OCI-LY1 (cell line): Measurements from ENCODE around the gene VAV3.

Experiments used
- H2AFZ ChIP-seq: fragments of 200-600 bp; sonication (generic), shearing (Covaris generic); 2 replicates; pipeline ENCODE4 v1.6.0; 2014; ENCODE audit warnings: antibody characterized with exemption, mild to moderate bottlenecking, low read length
- H3F3A ChIP-seq: fragments of 200-600 bp; sonication (generic), shearing (Covaris generic); 2 replicates; pipeline ENCODE4 v1.6.0; 2014; ENCODE audit warnings: mild to moderate bottlenecking, antibody characterized with exemption, low read length, moderate library complexity; ENCODE audit not compliant: insufficient read depth
- H3K27ac ChIP-seq: fragments of 200-600 bp; sonication (generic); 2 replicates; pipeline ENCODE4 v1.5.1; 2014; ENCODE audit warnings: low read length, mixed run types, mild to moderate bottlenecking, low read depth; ENCODE audit not compliant: poor library complexity, severe bottlenecking
- H3K27me3 ChIP-seq: fragments of 200-600 bp; sonication (generic); 2 replicates; pipeline ENCODE4 v1.6.0; 2014; ENCODE audit warnings: antibody characterized with exemption, mild to moderate bottlenecking, low read length, moderate library complexity; ENCODE audit not compliant: insufficient read depth
- H3K36me3 ChIP-seq: fragments of 200-600 bp; sonication (generic); 2 replicates; pipeline ENCODE4 v1.6.1; 2014; ENCODE audit warnings: mild to moderate bottlenecking, antibody characterized with exemption, low read length, moderate library complexity, mixed read lengths; ENCODE audit not compliant: insufficient read depth
- H3K4me1 ChIP-seq: fragments of 200-600 bp; sonication (generic); 2 replicates; pipeline ENCODE4 v1.5.1; 2014; ENCODE audit warnings: mild to moderate bottlenecking, low read length, moderate library complexity; ENCODE audit not compliant: insufficient read depth, severe bottlenecking
- H3K4me2 ChIP-seq: fragments of 200-600 bp; sonication (generic), shearing (Covaris generic); 2 replicates; pipeline ENCODE4 v1.6.1; 2014; ENCODE audit warnings: low read length
- H3K4me3 ChIP-seq: fragments of 200-600 bp; sonication (generic); 2 replicates; pipeline ENCODE4 v1.5.1; 2014; ENCODE audit warnings: low read length, low read depth, mild to moderate bottlenecking, mixed read lengths; ENCODE audit not compliant: poor library complexity, severe bottlenecking
- H3K79me2 ChIP-seq: fragments of 200-600 bp; shearing (Covaris generic); 2 replicates; pipeline ENCODE4 v1.6.1; 2016; ENCODE audit warnings: mixed run types, low read length, mixed read lengths; ENCODE audit not compliant: insufficient read depth
- H3K9ac ChIP-seq: fragments of 200-600 bp; sonication (generic), shearing (Covaris generic); 2 replicates; pipeline ENCODE4 v1.6.1; 2014; ENCODE audit warnings: mild to moderate bottlenecking, low read length, mixed read lengths
- H3K9me2 ChIP-seq: fragments of 200-600 bp; sonication (generic), shearing (Covaris generic); 2 replicates; pipeline ENCODE4 v1.6.1; 2014; ENCODE audit warnings: low read depth, mild to moderate bottlenecking, low read length, mixed read lengths
- H3K9me3 ChIP-seq: fragments of 200-600 bp; shearing (Covaris generic); 2 replicates; pipeline ENCODE4 v1.6.1; 2014; ENCODE audit warnings: low read length, mixed read lengths
- H4K20me1 ChIP-seq: fragments of 200-600 bp; sonication (generic), shearing (Covaris generic); 2 replicates; pipeline ENCODE4 v1.6.0; 2016; ENCODE audit warnings: mild to moderate bottlenecking, low read length; ENCODE audit not compliant: insufficient read depth
- CTCF ChIP-seq: fragments of 200-600 bp; sonication (generic), shearing (Covaris generic); IDR thresholded peaks from 2 replicates; pipeline ENCODE4 v1.5.1; 2017; ENCODE audit warnings: mild to moderate bottlenecking, antibody characterized with exemption, low read length, moderate library complexity, mixed read lengths
- EZH2 ChIP-seq: fragments of 200-600 bp; sonication (generic), shearing (Covaris generic); IDR thresholded peaks from 2 replicates; pipeline ENCODE4 v1.8.0; 2017; ENCODE audit warnings: borderline replicate concordance, mixed run types, mild to moderate bottlenecking, antibody characterized with exemption, low read length, moderate library complexity, mixed read lengths

VAV3 gene

GRCh38 chr1:107625405-107626029, 339.5 kb downstream of the VAV3 start:
- no peaks in the 10 kb centered on the region for H3K79me2 ChIP-seq
- no peaks in the 10 kb centered on the region for H3F3A ChIP-seq
- TF ChIP-seq CTCF: no peak
- no peak overlapping the region for H3K9ac ChIP-seq
- no peaks in the 10 kb centered on the region for H3K9me3 ChIP-seq
- no peaks in the 10 kb centered on the region for H4K20me1 ChIP-seq
- no peaks in the 10 kb centered on the region for H3K36me3 ChIP-seq
- no peak overlapping the region for H3K4me3 ChIP-seq
- H3K27ac ChIP-seq: no peak overlapping the region
- H3K4me2 ChIP-seq: no peak overlapping the region
- H2AFZ ChIP-seq: no peak overlapping the region
- no peaks in the 10 kb centered on the region for H3K27me3 ChIP-seq
- H3K9me2 ChIP-seq: no peaks in the 10 kb centered on the region
- peaks cover 5% of the 10 kb centered on the region for H3K4me1 ChIP-seq

GRCh38 chr1:107623431-107623830, 341.5 kb downstream of the VAV3 start:
- Histone ChIP-seq H3K36me3 (no peaks in the 10 kb centered on the region), H3K4me2 (no peak overlapping the region), H3K4me3 (no peak overlapping the region), H3K27ac (no peak overlapping the region), H3K9ac (no peak overlapping the region), H3K9me3 (no peaks in the 10 kb centered on the region), H3K27me3 (no peaks in the 10 kb centered on the region), H2AFZ (no peak overlapping the region), H3F3A (no peaks in the 10 kb centered on the region), H4K20me1 (no peaks in the 10 kb centered on the region), H3K4me1 (peaks cover 5% of the 10 kb centered on the region), H3K79me2 (no peaks in the 10 kb centered on the region), H3K9me2 (no peaks in the 10 kb centered on the region)
- TF ChIP-seq EZH2 (no peak), CTCF (no peak)

GRCh38 chr1:107622966-107623365, 342.0 kb downstream of the VAV3 start:
- Histone ChIP-seq H3K4me3 (no peak overlapping the region), H3K36me3 (no peaks in the 10 kb centered on the region)

More at GRCh38 chr1:107622966-107623365, 342.0 kb downstream of the VAV3 start:
- Histone ChIP-seq H3K9ac (no peak overlapping the region), H3K9me3 (no peaks in the 10 kb centered on the region), H2AFZ (no peak overlapping the region), H3K79me2 (no peaks in the 10 kb centered on the region), H3F3A (no peaks in the 10 kb centered on the region), H3K4me1 (peaks cover 5% of the 10 kb centered on the region), H3K4me2 (no peak overlapping the region), H3K27ac (no peak overlapping the region), H4K20me1 (no peaks in the 10 kb centered on the region), H3K27me3 (no peaks in the 10 kb centered on the region), H3K9me2 (no peaks in the 10 kb centered on the region)
- TF ChIP-seq EZH2 (no peak), CTCF (no peak)
